HL-60 (cell line): ENCODE measurements around the gene PC.

ENCODE experiments used
- CTCF ChIP-seq: IDR thresholded peaks from one replicate; pipeline ENCODE4 v1.5.1; 2011; ENCODE audit warnings: low read length, control low read depth, inconsistent platforms; ENCODE audit not compliant: insufficient read depth
- REST ChIP-seq: IDR thresholded peaks from 2 replicates; pipeline ENCODE4 v1.6.1; 2012; ENCODE audit warnings: low read depth; ENCODE audit not compliant: insufficient replicate concordance
- SPI1 ChIP-seq: IDR thresholded peaks from 2 replicates; pipeline ENCODE4 v1.6.1; 2012; ENCODE audit warnings: low read depth, mild to moderate bottlenecking, borderline replicate concordance

GRCh38 chr11:66881927-66882452 is 76.2 kb downstream of the PC start:
- TF ChIP-seq CTCF (no peak), SPI1 (no peak), REST (no peak)
